Left renal pelvis (tissue), 4 donors: ENCODE measurements around the gene SH3TC1. TPM values are rescaled to one million over a fixed set of nuclear protein-coding genes. Genes with fewer than 3 reads are reported as not detected.

Source experiments
- DNase-seq, 4 donors: peaks; one replicate each; pipeline ENCODE4 v3.0.0-alpha.2; 2013; ENCODE audit warnings: low read depth in 4 of 4, low spot score in 3 of 4
- polyA plus RNA-seq, 4 donors: library from polyadenylated mRNA; unstranded; fragments of 120-200 nt; gene quantifications; one replicate each; pipeline ENCODE4 v1.2.1, GENCODE V29; 2013; ENCODE audit not compliant: insufficient read length in 4 of 4

The SH3TC1 gene
- polyA plus RNA-seq, 4 donors: 5.3 to 28.7 (median 22.9) TPM

GRCh38 chr4:8179771-8180170 lies 19.3 kb upstream of the SH3TC1 start:
- no peak for DNase-seq

GRCh38 chr4:8180310-8181093 lies 18.6 kb upstream of the SH3TC1 start:
- DNase-seq: no peak

GRCh38 chr4:8181119-8181518 lies 18.0 kb upstream of the SH3TC1 start:
- DNase-seq: no peak

- no peak for DNase-seq
These were observed 17.2 kb upstream of the SH3TC1 start for GRCh38 chr4:8181844-8182243.

- no peak for DNase-seq
These were observed 16.8 kb upstream of the SH3TC1 start for GRCh38 chr4:8182294-8182693.

GRCh38 chr4:8182858-8183725 lies 16.0 kb upstream of the SH3TC1 start:
- DNase-seq: no peak

- no peak for DNase-seq
These were observed 15.0 kb upstream of the SH3TC1 start for GRCh38 chr4:8184061-8184460.

GRCh38 chr4:8185295-8185694 lies 13.8 kb upstream of the SH3TC1 start:
- no peak for DNase-seq

GRCh38 chr4:8185930-8186329 lies 13.2 kb upstream of the SH3TC1 start:
- no peak for DNase-seq

GRCh38 chr4:8188085-8188484 lies 11.0 kb upstream of the SH3TC1 start:
- DNase-seq: no peak

- no peak for DNase-seq
These were observed 10.1 kb upstream of the SH3TC1 start for GRCh38 chr4:8188743-8189550.

GRCh38 chr4:8189551-8190466 lies 9.3 kb upstream of the SH3TC1 start:
- DNase-seq: no peak

GRCh38 chr4:8191136-8191747 lies 7.8 kb upstream of the SH3TC1 start:
- DNase-seq: no peak

- DNase-seq: no peak
These were observed 6.0 kb upstream of the SH3TC1 start for GRCh38 chr4:8192748-8193738.

GRCh38 chr4:8194306-8195242 lies 4.5 kb upstream of the SH3TC1 start:
- DNase-seq: no peak

- DNase-seq: no peak
These were observed 3.7 kb upstream of the SH3TC1 start for GRCh38 chr4:8195431-8195830.

- DNase-seq: no peak
These were observed 3.1 kb upstream of the SH3TC1 start for GRCh38 chr4:8195841-8196458.
